Activated gamma-delta T cell (primary cell): ENCODE measurements around the gene REG4.

Source experiments
- DNase-seq: peaks from one replicate; lab custom pipeline; 2025; lab: John Stamatoyannopoulos, UW

Gene REG4

DNA sequence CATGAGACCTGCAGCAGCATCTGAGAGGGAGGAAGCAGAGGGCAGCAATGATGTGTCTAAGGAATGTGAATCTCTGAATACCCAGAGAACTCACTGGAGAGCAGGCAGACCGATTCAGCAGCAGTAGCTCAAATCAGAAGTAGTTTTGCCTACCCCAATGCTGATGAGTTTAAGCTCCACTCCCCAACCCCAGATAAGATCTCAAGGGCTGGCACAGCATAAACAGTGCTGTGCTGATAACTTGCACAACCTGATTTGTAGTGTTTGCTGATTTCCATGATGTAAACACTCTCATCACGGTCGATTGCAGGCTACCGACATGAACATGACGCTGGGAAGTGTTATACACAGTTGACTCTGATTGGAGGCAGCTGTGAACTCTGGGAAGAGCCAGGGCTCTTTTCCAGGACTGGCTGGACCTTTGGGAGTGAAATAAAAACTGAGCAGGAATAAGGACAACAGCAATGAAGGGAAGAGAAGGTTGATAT lies 31.3 kb downstream of the REG4 start:
- DNase-seq: no peak

DNA sequence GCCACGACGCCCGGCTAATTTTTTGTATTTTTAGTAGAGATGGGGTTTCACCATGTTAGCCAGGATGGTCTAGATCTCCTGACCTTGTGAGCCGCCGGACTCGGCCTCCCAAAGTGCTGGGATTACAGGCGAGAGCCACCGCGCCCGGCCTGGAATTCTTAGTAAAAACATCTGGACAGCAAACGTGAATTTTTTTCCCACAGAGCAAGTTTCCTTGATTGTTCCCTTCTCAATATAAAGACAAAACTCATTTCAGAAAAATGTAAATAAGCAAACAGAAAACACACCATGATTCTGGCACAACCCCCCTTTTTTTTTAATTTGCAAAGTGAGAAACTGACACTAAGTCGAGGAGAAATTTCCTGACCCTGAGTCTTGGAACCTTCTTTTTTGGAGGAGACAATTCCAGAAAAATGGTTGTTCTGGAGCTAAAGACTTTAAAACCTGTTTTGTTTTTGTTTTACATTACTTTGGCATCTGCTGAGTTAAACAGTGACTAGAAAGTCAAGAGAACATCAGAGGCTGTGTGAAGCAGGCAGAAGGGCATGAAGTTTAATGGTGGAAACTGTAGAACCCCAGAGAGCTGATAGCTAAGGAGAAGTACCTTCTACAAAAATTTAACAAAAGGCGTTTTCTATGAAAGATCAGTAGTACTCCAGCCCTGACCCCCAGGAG lies 32.2 kb downstream of the REG4 start:
- DNase-seq: no peak

DNA sequence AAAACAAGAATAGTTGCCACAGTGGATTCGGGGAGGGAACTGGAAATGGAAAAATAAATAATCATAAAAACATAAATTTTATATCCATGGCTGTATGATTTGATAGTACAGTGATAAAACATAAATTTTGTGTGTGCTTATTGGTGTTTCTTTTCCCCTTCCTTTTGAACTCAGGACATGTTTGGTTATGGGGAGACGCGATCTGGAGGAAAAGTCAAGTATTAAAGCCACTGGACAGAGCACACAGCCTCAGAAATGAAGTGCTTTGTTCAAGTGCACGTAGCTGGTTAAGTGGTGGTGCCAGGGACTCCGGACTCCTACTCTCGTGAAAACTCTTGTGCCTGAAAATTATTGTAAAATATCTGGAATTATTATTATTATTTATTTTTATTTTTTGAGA lies 32.9 kb downstream of the REG4 start:
- no peak for DNase-seq

DNA sequence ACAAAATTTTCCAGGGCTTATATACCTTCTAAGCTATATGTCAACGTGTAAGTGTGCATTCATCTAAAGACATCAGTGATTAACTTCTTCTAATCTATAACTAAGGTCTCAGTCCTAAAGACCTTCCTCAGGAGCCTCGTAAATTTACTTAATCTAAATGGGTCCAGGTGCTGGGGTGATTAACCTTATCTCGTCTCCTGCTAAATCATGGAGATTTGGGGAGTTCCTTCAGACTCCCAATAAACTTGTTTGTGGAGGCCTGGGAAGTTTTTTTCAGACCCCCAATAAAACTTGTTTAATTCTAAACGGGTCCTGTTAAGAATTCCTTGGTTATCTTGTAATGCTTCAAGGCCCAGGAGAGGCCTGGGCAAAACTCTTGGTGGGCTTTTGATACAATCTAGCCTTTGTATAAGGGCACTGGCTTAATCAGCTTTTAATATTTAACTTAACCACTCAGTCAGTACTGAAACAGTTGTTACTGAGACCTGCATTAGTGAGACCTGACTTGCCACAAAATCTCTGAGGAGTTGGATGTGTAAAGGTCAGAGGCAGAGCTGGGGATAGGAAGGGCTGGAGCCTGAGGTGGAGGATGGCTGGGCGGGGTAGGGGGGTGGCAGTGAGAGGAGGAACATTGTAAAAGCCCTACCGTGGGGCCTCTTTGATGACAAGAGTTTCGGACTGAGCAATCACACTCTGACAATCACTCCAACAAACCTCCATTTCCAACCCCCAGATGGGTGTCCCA lies 36.3 kb downstream of the REG4 start:
- DNase-seq: no peak

DNA sequence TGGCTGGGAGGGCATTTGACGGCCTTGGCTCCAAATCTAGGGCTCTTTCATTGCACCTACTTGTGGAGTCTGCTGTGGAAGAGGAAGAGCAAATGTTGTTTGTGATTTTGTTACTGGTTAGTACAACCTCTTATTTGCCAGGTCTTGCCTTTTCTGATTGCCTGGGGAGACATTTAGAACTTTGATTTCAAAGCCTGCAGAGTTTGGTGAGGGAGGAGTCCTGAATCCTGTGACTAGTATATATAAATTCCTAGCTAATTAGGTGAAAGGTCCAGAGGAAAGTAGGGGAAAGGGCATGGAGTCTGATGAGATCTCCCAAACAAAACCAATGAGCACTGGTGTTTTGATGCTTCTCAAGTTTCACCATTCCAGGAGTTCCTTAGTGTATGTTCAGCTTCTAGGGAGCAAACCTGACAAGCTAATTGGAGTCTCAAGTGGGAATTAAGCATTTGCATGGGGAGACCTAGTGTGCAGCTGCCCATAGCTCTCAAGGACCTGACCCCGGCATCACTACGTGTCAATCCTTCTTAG lies 37.5 kb downstream of the REG4 start:
- no peak for DNase-seq

DNA sequence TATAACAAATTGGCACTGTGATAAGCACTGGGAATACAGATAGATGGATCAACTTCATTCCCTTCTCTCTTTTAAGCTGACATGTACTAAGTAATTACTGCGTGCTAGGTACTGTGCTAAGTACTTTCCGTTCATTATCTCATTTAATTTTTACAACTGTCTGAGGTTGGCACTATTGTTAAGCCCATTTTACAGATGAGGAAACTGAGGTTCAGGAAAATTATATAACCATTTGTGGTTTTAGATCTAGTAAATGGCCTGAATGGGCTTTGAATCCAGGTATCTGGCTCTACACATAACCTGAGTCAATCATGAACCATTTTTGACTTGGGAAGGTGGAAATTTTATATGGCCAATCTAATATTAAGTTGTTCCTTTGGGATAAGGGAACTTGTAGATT lies 39.0 kb downstream of the REG4 start:
- no peak for DNase-seq

DNA sequence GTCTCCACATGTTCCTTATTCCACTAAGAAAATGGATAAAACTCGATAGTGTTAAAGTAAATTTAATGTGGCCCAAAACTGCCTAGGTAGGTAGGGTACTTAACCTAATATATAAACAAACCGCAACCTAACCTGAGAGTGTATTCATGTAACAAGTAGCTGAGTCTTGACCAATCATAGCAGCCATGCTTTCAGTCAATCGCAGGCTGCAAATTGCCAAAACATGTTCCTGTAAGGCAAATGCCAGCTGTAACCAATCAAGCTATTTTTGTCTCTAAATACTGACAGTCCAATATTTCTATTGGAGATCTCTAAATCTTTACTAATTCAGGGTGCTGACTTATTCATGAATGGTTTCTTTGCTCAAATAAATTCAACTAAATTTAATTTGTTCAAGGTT lies 39.5 kb downstream of the REG4 start:
- DNase-seq: no peak

DNA sequence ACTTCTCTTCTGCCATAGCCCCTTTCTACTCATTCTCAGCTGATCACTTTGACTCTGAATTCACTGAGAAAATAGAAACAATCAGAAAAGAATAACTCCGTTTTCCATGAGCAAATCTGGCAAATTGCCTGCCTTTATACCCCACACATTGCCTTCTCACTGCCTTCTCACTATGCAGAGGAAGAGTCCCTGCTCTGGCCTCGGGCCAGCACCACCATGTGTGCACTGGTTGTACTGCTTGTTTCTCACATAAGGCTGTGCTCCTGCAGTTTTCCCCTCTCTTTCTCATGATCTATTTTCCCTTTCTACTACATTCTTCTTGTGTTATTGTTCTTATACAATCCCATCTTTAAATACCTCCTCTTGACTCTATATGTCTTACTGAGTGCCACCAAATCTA lies 40.2 kb downstream of the REG4 start:
- DNase-seq: no peak

DNA sequence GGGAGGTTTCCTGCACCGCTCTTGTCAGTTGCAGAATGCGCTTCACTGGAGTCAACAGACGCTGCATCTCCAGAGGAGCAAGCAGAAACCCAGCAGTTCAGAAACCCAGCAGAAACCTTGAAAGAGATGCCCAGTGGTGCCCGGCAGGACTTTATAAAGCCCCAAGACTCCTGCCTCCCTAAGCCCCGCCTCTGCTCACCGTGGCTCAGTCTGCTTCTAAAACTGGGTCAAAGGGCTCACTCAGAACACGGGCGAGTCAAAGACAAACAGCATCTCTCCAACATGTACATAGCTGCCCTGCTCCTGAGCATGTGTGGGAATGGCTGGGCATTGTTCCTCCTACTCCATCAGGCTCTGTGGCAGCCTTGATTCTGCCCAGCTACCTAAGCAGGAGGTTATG lies 42.5 kb downstream of the REG4 start, which contains the start of gene HMGCS2:
Gene HMGCS2, minus strand, starts transcription at position 128 of the 400 bp plus-strand sequence. Its CDS starts 61 bp downstream, at position 67.
- no peak for DNase-seq

DNA sequence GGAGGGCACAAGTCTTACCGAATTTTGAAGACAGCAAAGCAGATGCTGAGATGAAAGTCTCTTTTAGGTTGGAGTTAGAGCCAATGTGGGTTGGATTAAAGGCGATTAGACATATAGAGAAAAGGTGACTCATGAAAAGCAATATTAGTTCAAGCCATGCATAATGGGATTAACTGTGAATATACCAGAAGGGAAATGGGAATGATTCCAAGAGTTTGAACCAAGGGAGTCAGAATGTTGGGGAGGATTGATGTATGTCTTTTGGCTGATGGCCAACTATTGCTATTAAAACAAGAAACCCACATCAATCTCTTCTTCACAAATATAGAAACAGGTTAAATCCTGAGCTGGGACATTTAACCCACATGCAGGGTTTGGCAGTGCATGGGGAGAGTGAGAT lies 43.8 kb downstream of the REG4 start:
- DNase-seq: no peak

DNA sequence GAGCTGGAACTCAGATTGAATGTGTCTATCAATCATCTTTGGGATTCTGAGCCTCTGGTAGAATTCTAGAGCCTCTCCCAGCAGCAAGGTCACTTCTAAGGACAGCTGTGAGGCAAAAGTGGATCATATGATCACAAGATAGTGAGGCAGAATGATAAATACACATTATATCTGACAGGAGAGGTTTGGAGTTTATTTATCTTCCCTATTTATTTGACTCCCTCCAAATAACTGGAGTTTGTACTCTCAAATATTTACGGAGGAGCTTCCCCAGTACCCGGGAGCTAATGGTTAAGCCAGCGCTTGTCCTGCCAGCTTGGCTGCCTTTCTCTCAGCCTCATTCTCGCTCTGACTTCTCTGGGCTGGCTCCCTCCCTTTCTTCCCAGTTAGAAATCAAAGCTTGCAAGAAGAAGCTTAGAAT lies 44.9 kb downstream of the REG4 start:
- DNase-seq: no peak

DNA sequence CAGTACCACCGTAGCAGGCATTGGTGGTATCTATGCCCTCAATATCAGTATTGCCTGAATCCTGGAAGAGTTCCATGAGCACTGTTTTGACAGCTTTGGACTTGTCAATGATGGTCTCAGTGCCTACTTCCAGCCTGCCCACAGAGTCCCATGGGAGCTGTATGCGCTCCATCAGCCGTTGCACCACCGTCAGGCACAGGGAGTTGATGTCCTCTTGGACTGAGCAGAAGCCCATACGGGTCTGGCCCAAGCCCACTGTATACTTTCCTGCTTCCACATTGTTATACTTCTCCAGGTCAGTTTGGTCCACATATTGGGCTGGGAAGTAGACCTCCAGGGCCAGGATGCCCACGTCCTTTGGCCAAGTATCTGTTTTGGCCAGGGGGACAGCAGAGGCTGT lies 47.0 kb downstream of the REG4 start:
- no peak for DNase-seq

DNA sequence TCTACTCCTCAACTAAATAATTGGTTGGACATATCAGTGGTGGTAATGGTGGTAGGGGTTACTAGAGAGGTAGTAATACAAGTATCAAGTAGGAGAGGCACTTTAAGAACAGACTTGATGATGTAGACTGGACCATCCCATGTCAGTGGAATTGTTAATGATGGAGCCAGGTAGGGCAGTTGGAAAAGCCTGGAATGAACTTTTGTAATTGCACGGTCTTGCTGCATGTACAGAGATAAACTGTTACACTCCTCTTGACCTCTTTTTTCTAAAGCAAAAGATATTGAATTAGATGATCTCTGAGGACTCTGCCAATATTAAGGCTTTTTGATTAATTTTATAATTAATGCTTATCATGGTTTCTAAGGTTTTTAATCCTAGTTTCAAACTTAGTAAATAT lies 48.3 kb downstream of the REG4 start:
- DNase-seq: no peak

DNA sequence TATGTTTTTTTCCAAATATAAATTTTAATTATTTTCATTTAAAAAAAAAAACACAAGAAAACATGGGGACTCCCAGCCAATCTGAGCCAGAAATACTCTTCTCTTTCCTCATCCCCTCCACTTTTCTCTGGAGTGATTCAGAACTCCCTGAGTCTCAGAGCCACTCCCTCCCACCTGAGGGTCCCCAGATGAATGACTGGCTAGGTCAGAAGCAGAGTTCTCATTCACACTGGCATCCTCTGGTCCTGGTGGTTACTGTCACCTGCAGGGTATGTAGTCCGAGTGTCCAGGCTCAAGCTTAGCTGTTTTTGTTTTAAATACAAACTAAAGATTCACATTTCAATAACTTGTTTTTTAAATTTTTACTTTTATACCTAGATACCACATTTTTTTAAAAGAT lies 48.9 kb downstream of the REG4 start:
- DNase-seq: no peak

DNA sequence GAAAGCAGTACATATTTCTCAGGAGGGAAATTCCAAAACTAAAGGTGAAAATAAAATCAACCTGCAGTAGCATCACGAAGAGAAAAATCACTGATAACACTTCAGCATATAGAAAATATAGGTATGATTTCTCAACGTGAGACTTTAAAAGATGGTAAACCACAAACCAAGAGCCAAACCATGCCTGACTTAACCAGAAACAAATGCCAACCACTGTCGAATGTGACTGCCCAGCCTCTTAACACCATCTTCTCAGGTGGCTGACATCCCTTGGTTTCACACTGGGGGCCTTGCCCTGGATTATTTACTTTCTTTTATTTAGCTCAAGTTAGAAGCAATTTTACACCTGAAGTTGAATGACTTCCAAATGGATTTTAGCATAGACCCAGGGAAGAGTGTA lies 52.7 kb downstream of the REG4 start:
- no peak for DNase-seq

DNA sequence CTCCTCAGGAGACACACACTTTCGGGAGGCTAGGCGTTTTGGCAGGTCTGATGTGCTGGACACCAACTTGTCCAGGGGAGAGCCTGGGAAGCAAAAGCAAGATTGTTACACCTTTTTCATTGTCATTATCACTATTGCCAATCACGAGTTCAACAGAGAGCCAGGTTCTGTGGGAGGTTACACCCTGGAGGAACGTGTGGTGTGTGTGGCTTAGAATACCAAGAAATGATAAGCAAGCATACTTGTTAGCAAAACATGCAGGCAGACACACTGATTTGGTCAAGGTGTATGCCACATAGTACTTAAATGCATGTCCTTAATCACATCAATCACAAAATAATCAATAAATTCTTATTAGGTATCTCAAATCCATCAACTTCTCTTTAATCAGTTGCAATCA lies 58.7 kb downstream of the REG4 start:
- DNase-seq: no peak

DNA sequence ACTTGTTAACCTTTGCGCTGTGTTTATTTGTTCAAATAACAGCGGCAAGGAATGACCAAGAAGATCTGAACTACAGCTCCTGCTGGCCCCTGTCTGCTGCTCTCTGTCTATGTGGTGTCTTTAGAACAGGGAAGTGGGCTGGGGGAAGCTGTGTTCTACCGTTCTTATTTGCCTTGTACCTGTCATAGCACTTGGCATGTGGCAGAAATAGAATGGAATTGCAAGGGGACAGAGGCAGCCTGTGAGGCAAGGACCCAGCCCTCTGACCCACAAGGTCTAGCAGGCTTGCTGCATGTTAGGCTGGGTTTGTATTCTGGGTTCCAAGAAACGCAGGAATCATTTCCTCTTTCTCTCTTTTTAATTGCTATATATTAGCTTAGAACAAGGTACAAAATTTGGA lies 63.2 kb downstream of the REG4 start:
- DNase-seq: no peak

DNA sequence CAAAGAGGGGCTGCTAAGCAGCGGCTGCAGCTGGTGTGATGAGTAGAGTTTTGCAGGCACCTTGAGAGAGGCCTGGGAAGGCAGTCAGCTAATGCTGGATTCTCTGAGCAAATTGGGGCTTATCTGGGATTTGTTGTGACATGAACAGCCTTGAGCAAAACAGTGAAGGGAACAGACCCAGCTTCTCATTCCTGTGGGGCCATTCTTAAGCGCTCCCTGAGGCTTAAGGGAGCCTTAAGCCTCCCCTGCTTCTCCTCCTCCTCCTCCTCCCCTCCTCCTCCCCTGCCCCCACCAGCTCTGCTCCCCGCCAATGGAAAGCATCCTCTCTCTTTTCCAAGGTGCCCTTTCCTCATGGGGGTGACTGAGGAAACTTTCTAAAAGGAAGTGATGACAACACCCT lies 63.8 kb downstream of the REG4 start:
- no peak for DNase-seq

DNA sequence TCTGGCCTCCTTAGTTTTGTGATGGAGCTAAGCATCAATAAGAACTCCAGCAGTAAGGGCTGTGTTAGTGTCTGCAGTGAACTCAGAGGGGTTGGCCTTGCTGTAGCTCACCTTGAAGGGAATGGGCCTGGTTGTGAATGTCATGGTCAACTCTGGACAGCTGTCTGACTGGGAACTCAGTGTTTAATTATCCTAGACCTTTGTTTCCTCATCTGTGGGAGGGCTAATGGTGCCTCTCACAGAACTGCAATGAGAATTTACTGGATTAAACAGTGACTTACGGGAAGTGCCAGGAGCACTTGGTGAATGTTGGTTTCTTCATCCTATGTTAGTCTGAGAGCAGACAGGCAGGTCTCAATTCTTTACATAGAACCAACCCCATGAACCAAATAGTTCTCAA lies 66.2 kb downstream of the REG4 start:
- DNase-seq: no peak

DNA sequence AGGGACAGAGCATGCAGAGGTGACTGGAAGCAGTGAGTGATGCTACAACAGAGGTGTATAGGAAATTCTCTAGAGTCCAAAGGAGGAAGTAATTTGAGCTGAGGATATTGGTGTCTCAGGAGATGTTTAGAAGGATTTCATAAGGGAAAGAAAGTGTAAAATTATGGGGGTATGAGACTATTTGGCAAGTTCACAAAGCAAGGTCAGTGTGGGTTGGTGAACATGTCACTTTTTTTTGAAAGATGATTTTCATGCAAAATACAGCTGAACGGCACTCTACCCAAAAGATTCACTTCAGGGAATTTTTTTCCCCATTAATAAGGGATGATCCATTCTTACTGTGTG lies 66.7 kb downstream of the REG4 start:
- no peak for DNase-seq
